Mesendoderm (in vitro differentiated cells): ENCODE measurements around the gene TBL1X.

Source experiments
- DNase-seq: peaks from one replicate; pipeline ENCODE4 v3.0.0; 2013
- H2AK5ac ChIP-seq: 2 replicates; pipeline ENCODE4 v1.6.1; 2013; ENCODE audit warnings: low read length, inconsistent platforms
- H2BK120ac ChIP-seq: 2 replicates; pipeline ENCODE4 v1.6.1; 2013; ENCODE audit warnings: low read depth, mild to moderate bottlenecking, low read length, moderate library complexity, mixed read lengths
- H2BK15ac ChIP-seq: replicated peaks from 2 replicates; pipeline ENCODE4 v1.6.1; 2013; ENCODE audit warnings: low read depth, mild to moderate bottlenecking, moderate library complexity
- H2BK5ac ChIP-seq: 2 replicates; pipeline ENCODE4 v1.6.1; 2013; ENCODE audit warnings: low read length, inconsistent platforms
- H3K18ac ChIP-seq: 2 replicates; pipeline ENCODE4 v1.6.1; 2013; ENCODE audit warnings: mild to moderate bottlenecking, low read length, mixed read lengths
- H3K23ac ChIP-seq: one replicate; pipeline ENCODE4 v1.6.1; 2013; ENCODE audit warnings: low read length
- H3K27ac ChIP-seq: 2 replicates; pipeline ENCODE4 v1.5.1; 2013; ENCODE audit warnings: low read depth, mild to moderate bottlenecking, inconsistent platforms, low read length, moderate library complexity
- H3K27me3 ChIP-seq: 2 replicates; pipeline ENCODE4 v1.6.1; 2013; ENCODE audit warnings: low read length, control low read depth, mild to moderate bottlenecking, inconsistent platforms; ENCODE audit not compliant: insufficient read depth, poor library complexity
- H3K36me3 ChIP-seq: 2 replicates; pipeline ENCODE4 v1.6.1; 2013; ENCODE audit warnings: low read length, inconsistent platforms; ENCODE audit not compliant: control insufficient read depth, insufficient read depth
- H3K4ac ChIP-seq: one replicate; pipeline ENCODE4 v1.6.1; 2013; ENCODE audit warnings: low read depth, mild to moderate bottlenecking, low read length, moderate library complexity
- H3K4me1 ChIP-seq: 2 replicates; pipeline ENCODE4 v1.6.1; 2013; ENCODE audit warnings: low read depth, low read length, inconsistent platforms; ENCODE audit not compliant: control insufficient read depth
- H3K4me2 ChIP-seq: 2 replicates; pipeline ENCODE4 v1.6.1; 2013; ENCODE audit warnings: low read length
- H3K4me3 ChIP-seq: 2 replicates; pipeline ENCODE4 v1.5.1; 2013; ENCODE audit warnings: mild to moderate bottlenecking, low read length
- H3K56ac ChIP-seq: one replicate; pipeline ENCODE4 v1.6.1; 2013; ENCODE audit warnings: low read length
- H3K79me1 ChIP-seq: 2 replicates; pipeline ENCODE4 v1.6.1; 2013; ENCODE audit warnings: low read length, inconsistent platforms
- H3K79me2 ChIP-seq: 2 replicates; pipeline ENCODE4 v1.6.1; 2013; ENCODE audit warnings: mild to moderate bottlenecking, low read length; ENCODE audit not compliant: control insufficient read depth, insufficient read depth
- H3K9ac ChIP-seq: 2 replicates; pipeline ENCODE4 v1.6.1; 2013; ENCODE audit warnings: low read length, inconsistent platforms
- H4K5ac ChIP-seq: one replicate; pipeline ENCODE4 v1.6.1; 2013; ENCODE audit warnings: low read length
- H4K8ac ChIP-seq: one replicate; pipeline ENCODE4 v1.6.1; 2013; ENCODE audit warnings: low read depth, mild to moderate bottlenecking, control low read depth, low read length, moderate library complexity
- WGBS: extraction: QIAGEN DNeasy Blood & Tissue Kit; methylation state at CpG from one replicate; pipeline ENCODE4 v1.1.7; 2013; ENCODE audit warnings: low lambda C conversion rate, missing lambda C conversion rate; ENCODE audit not compliant: insufficient coverage; ENCODE audit errors: extremely low coverage; 5-methylcytosine and 5-hydroxymethylcytosine counted together

TBL1X gene

DNA sequence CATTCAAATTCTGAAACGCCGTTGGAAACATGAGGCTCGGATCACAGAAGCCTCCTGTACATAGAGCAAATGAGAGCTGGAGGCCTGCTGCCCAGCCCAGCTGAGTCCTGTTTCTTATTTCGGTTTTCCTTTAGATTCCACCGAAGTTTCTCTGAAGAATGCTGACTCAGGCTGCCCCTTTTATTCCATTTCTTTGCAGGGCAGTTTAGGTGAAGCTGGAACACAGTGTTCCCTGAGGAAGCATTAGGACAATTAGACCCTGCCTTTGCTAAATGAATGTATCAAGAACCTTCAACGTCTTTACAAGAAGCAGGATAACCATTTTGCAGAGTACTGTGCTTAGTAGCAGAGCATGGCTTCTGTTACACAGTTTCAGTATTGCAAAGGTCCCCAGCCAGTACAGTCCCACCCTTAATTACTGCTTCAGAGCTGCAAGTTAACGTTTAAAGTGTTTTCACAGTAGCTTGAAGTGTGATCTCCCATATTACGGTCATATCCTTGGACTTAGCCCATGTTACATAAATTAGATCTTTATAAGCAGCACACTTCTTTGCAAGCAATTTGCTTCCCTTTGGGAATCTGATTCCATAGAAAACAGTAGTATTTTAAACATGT lies 117.0 kb downstream of the TBL1X start:
- Histone ChIP-seq H3K4me2 (no peak overlapping the region), H3K4me1 (no peaks in the 10 kb centered on the region), H3K27ac (no peak overlapping the region), H3K27me3 (no peaks in the 10 kb centered on the region), H3K36me3 (no peaks in the 10 kb centered on the region), H3K79me1 (no peaks in the 10 kb centered on the region), H2BK120ac (no peak overlapping the region), H3K23ac (no peak overlapping the region), H3K4me3 (no peak overlapping the region), H3K56ac (no peak overlapping the region), H2BK5ac (no peak overlapping the region), H3K4ac (no peak overlapping the region), H3K9ac (no peak overlapping the region), H3K79me2 (no peaks in the 10 kb centered on the region), H3K18ac (no peak overlapping the region), H2BK15ac (no peak overlapping the region), H4K8ac (no peak overlapping the region), H2AK5ac (no peak overlapping the region), H4K5ac (no peak overlapping the region)
- DNase-seq, result no peak
- WGBS, result no CpG with 5 or more reads among the region's 8 CpGs

DNA sequence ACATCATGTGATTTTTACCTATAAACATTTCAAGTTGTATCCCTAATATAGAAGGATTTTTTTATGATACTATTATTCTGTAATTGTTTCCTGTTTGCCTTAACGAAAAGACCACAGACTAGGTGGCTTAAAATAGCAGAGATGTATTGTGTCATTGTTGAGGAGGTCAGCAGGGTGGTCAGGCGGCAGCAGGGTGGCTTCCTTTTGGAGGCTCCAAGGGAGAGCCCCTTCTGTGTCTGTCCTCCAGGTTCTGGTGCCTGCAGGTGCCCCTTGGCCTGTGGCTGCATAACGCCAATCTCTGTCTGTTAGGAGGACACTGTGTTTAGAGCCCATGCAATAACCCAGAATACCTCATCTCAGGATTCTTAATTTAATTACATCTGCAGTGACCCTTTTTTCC lies 118.1 kb downstream of the TBL1X start:
- Histone ChIP-seq H3K27me3 (no peaks in the 10 kb centered on the region), H3K4ac (no peak overlapping the region), H3K23ac (no peak overlapping the region), H4K5ac (no peak overlapping the region), H3K9ac (no peak overlapping the region), H3K4me3 (no peak overlapping the region), H3K4me2 (no peak overlapping the region), H3K18ac (no peak overlapping the region), H3K79me1 (no peaks in the 10 kb centered on the region), H3K79me2 (no peaks in the 10 kb centered on the region), H2BK15ac (no peak overlapping the region), H4K8ac (no peak overlapping the region), H2BK5ac (no peak overlapping the region), H3K4me1 (no peaks in the 10 kb centered on the region), H2BK120ac (no peak overlapping the region), H3K27ac (no peak overlapping the region), H3K56ac (no peak overlapping the region), H2AK5ac (no peak overlapping the region), H3K36me3 (no peaks in the 10 kb centered on the region)
- DNase-seq, result no peak
- WGBS, result no CpG with 5 or more reads among the region's 3 CpGs

DNA sequence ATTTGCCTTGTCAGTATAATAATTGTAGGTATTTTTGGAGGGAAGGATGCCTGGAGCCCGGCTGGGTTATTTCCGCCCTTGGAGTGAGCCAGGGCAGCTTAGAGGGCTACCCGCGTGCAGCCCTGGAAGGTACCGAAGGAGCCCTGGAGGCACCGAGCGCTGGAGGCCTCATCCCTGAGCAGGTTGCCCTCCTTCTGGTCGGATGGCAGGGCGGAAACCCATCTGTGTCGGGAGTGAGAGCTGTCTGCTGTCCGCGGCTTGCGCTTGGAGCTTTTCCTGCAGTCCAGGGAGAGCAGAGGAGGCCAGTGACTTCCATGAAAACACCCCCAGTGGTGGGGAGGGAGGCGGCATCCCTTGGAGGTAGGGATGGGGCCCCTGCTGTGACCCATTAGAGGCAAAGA lies 122.1 kb downstream of the TBL1X start:
- H3K4ac ChIP-seq, result no peak overlapping the region
- H3K4me3 ChIP-seq, result no peak overlapping the region
- no peak overlapping the region for H3K27ac ChIP-seq
- no peak overlapping the region for H3K56ac ChIP-seq
- no peak overlapping the region for H2AK5ac ChIP-seq
- H3K4me2 ChIP-seq, result no peak overlapping the region
- peak; percentile 22 for DNase-seq
- H3K9ac ChIP-seq, result no peak overlapping the region
- H3K79me1 ChIP-seq, result no peaks in the 10 kb centered on the region
- no peaks in the 10 kb centered on the region for H3K36me3 ChIP-seq
- no peak overlapping the region for H2BK5ac ChIP-seq
- no peak overlapping the region for H4K5ac ChIP-seq
- H3K79me2 ChIP-seq, result no peaks in the 10 kb centered on the region
- no peak overlapping the region for H2BK120ac ChIP-seq
- no peak overlapping the region for H3K18ac ChIP-seq
- H3K27me3 ChIP-seq, result no peaks in the 10 kb centered on the region
- H4K8ac ChIP-seq, result no peak overlapping the region
- no peak overlapping the region for H3K23ac ChIP-seq
- H2BK15ac ChIP-seq, result no peak overlapping the region
- H3K4me1 ChIP-seq, result no peaks in the 10 kb centered on the region
- WGBS, result no CpG with 5 or more reads among the region's 14 CpGs

DNA sequence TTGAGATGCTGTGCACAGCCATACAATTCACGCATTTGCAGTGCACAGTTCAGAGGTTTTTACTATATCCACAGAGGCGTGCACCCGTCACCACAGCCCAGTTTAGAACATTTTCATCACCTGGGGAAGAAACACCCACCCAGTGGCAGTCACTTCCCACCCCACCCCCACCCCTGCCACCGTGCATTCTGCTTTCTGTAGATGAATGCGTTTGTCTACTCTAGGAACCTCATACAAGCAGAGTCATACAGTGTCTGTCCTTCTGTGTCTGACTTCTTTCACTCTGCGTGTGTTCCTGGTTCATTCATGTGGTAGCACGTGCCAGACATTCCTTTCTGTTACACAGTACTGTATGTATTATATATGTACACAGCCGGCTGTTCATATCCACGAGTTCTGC lies 122.8 kb downstream of the TBL1X start:
- Histone ChIP-seq H3K56ac (no peak overlapping the region), H3K79me2 (no peaks in the 10 kb centered on the region), H3K9ac (no peak overlapping the region), H2BK120ac (no peak overlapping the region), H3K79me1 (no peaks in the 10 kb centered on the region), H3K4ac (no peak overlapping the region), H3K23ac (no peak overlapping the region), H3K27ac (no peak overlapping the region), H3K4me1 (no peaks in the 10 kb centered on the region), H3K27me3 (no peaks in the 10 kb centered on the region), H4K8ac (no peak overlapping the region), H2BK5ac (no peak overlapping the region), H3K4me3 (no peak overlapping the region), H2AK5ac (no peak overlapping the region), H2BK15ac (no peak overlapping the region), H4K5ac (no peak overlapping the region), H3K4me2 (no peak overlapping the region), H3K36me3 (no peaks in the 10 kb centered on the region), H3K18ac (no peak overlapping the region)
- DNase-seq, result no peak
- no CpG with 5 or more reads among the region's 9 CpGs for WGBS

DNA sequence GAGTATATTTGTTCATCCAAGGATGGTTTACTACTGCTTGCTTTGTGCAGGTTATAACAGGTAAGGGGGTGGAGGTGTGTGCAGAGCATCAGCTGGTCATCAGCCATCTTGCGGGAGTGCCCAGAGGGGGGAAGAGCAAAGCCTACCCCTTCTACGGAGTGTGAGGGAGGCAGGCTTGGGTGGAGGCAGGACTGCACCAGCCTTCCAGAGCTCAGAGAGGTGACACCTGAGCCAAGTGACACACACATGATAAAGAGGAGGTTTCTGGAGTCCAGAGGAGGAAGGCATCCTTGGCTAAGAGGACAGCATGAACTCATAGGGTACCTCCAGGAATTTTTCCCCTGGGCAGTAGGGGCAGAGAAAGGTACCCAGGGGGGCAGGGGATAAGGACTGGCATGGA lies 126.6 kb downstream of the TBL1X start:
- H2AK5ac ChIP-seq, result no peak overlapping the region

DNA sequence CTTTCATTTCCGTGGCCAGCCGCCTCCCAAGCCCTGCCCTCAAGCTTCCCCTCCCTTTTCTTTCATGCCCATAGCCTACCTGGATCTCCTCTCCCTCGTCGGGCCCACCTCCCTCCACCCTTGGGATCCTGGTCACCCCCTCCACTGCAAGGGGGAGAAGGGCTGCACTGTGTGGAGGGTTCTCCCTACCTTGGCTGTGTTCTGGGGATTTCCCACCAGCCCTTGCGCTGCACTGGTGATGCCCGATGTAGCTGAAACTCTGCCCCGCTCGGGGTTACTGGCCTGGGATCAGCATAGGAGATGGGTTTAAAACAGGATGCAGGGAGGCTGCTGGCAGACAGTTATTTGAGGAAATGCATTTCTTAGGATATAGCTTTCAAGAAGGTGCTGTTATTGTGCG lies 128.9 kb downstream of the TBL1X start:
- no peaks in the 10 kb centered on the region for H3K79me1 ChIP-seq
- no peak overlapping the region for H3K27ac ChIP-seq
- no peak for DNase-seq
- H4K5ac ChIP-seq, result no peak overlapping the region
- H3K56ac ChIP-seq, result no peak overlapping the region
- H3K9ac ChIP-seq, result no peak overlapping the region
- H3K4me1 ChIP-seq, result no peaks in the 10 kb centered on the region
- no peak overlapping the region for H3K4ac ChIP-seq
- H3K36me3 ChIP-seq, result no peaks in the 10 kb centered on the region
- H3K27me3 ChIP-seq, result no peaks in the 10 kb centered on the region
- H2BK15ac ChIP-seq, result no peak overlapping the region
- no peak overlapping the region for H2BK5ac ChIP-seq
- no peak overlapping the region for H4K8ac ChIP-seq
- WGBS, result no CpG with 5 or more reads among the region's 9 CpGs
- H2BK120ac ChIP-seq, result no peak overlapping the region
- no peak overlapping the region for H3K18ac ChIP-seq
- H3K4me3 ChIP-seq, result no peak overlapping the region
- H3K79me2 ChIP-seq, result no peaks in the 10 kb centered on the region
- H2AK5ac ChIP-seq, result no peak overlapping the region
- no peak overlapping the region for H3K4me2 ChIP-seq
- H3K23ac ChIP-seq, result no peak overlapping the region

More for the DNA sequence above, 126.6 kb downstream of the TBL1X start:
- Histone ChIP-seq H2BK15ac (no peak overlapping the region), H2BK5ac (no peak overlapping the region), H3K56ac (no peak overlapping the region), H3K23ac (no peak overlapping the region), H3K4me1 (no peaks in the 10 kb centered on the region), H3K18ac (no peak overlapping the region), H4K8ac (no peak overlapping the region), H3K27ac (no peak overlapping the region), H3K4me3 (no peak overlapping the region), H3K4ac (no peak overlapping the region), H2BK120ac (no peak overlapping the region), H3K79me2 (no peaks in the 10 kb centered on the region), H3K4me2 (no peak overlapping the region), H4K5ac (no peak overlapping the region), H3K79me1 (no peaks in the 10 kb centered on the region), H3K9ac (no peak overlapping the region), H3K27me3 (no peaks in the 10 kb centered on the region), H3K36me3 (no peaks in the 10 kb centered on the region)
- no CpG with 5 or more reads among the region's 2 CpGs for WGBS
- DNase-seq, result no peak
